Stomach smooth muscle (tissue), 2 donors: ENCODE data around the gene SNX33.
A peak's percentile ranks its signal among the peaks of the same experiment; 100 is the strongest.

Source experiments
- H3K27ac ChIP-seq: one replicate; pipeline ENCODE4 v1.7.0; 2013; ENCODE audit warnings: mild to moderate bottlenecking, low read length, inconsistent platforms
- H3K27me3 ChIP-seq, 2 donors: one replicate each; pipeline ENCODE4 v1.7.0; 2013; ENCODE audit warnings: low read length in 2 of 2; ENCODE audit not compliant: insufficient read depth in 2 of 2, control insufficient read depth in 1 of 2
- H3K36me3 ChIP-seq, 2 donors: one replicate each; pipeline ENCODE4 v1.7.0; 2013; ENCODE audit warnings: low read length in 2 of 2; ENCODE audit not compliant: control insufficient read depth in 2 of 2, insufficient read depth in 2 of 2
- H3K4me1 ChIP-seq: one replicate; pipeline ENCODE4 v1.7.0; 2013; ENCODE audit warnings: low read length; ENCODE audit not compliant: control insufficient read depth, insufficient read depth
- H3K4me3 ChIP-seq, 2 donors: one replicate each; pipeline ENCODE4 v1.7.0; 2013; ENCODE audit warnings: low read length in 2 of 2
- H3K9ac ChIP-seq, 2 donors: one replicate each; pipeline ENCODE4 v1.7.0; 2013; ENCODE audit warnings: low read length in 2 of 2, mild to moderate bottlenecking in 1 of 2
- H3K9me3 ChIP-seq, 2 donors: one replicate each; pipeline ENCODE4 v1.7.0; 2013; ENCODE audit warnings: low read length in 2 of 2; ENCODE audit not compliant: control insufficient read depth in 2 of 2
- donor health status: healthy.
- donor health status: Pancreatic carcinoma.

The SNX33 gene

DNA sequence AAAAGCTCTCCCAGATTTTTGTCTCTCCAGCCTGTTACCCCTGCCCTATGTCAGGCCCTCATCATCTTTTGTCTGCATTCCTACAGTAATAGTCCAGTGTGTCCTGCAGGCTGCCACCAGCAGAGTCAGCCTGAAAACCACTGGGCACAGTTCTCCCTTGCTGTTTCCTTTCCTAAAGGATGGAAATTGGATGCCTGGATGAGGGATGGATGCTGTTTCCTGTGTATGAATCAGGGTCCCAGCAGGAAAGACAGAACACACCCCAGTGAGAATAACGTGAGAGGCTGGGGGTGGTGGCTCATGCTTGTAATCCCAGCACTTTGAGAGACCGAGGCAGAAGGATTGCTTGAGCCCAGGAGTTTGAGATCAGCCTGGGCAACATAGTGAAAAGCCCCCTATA lies 3.3 kb upstream of the SNX33 start:
- no peaks in the 10 kb centered on the region for H3K9me3 ChIP-seq
- no peak overlapping the region for H3K4me3 ChIP-seq
- peaks cover 31% of the 10 kb centered on the region for H3K4me1 ChIP-seq
- no peak overlapping the region for H3K27ac ChIP-seq
- no peak overlapping the region for H3K9ac ChIP-seq
- no peaks in the 10 kb centered on the region for H3K36me3 ChIP-seq
- H3K27me3 ChIP-seq, result no peaks in the 10 kb centered on the region

DNA sequence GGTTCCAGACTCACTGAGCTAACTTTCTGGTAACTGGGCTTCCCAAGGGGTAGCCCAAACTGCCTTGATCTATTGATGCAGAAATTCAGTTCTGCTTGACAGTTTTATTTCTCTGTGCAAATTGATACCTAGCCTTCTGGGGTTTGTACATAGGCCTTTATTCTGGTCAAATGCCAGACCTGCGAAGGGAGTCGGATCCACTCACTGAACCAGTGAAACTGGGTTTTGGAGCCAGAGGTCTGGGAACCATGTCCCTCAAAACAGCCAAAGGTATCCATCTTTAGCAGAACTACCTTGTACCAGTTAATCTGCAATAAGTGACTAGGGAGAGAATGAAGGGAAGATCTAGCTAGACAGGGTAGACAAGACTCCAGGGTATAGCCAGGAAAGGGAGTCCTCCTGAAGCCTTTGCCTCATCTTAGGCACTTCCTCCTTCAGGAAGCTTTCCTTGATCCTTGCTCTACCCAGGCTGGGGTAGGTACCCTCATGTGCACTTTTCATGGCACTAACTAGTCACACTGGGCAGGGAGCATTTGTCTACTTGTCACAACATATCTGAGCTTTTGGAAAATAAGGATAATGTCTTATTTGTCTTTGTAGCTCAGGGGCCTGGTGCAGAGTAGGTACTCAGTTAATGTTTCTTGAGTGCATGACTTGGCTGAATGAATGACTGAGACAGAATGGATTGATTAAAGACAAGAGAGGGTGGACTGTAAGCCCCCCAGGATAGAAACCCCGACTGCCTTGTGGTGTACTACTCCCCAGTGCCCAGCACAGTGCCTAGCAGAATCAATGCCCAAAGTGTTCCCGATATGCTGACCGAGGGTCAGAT lies 1.4 kb upstream of the SNX33 start:
- H3K27me3 ChIP-seq, result no peaks in the 10 kb centered on the region
- H3K4me1 ChIP-seq, result peaks cover 41% of the 10 kb centered on the region
- peak overlapping the region; percentile 97 for H3K27ac ChIP-seq

DNA sequence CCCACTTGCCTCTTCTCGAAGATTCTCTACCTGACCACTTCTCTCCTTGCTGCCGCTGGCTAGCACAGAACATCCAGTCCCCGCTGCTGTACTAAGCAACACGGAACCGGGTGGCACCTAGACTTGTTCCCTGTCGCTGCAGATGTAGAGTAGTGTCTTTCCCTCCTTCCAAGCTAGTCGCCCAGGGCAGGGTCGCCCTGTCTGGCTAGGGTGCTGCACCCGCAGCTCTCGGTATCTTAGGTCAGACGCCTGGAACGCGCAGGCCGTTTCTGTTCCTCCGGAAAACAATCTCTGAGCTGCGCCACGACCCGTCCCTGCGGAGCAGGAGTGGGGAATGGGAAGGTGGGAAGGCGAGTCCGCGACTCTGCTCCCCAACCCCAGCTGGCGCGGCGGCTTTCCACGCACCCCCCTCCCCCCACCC lies 758 bp upstream of the SNX33 start:
- Histone ChIP-seq H3K4me3 (peak overlapping the region; percentile 61 to 95), H3K4me1 (peaks cover 47% of the 10 kb centered on the region), H3K27ac (peak overlapping the region; percentile 97), H3K36me3 (peaks cover 3 to 7% of the 10 kb centered on the region in 2 donors), H3K9me3 (no peaks in the 10 kb centered on the region), H3K27me3 (no peaks in the 10 kb centered on the region), H3K9ac (peak overlapping the region; percentile 77 to 96)

More for the DNA sequence above, 1.4 kb upstream of the SNX33 start:
- Histone ChIP-seq H3K9me3 (no peaks in the 10 kb centered on the region), H3K36me3 (peaks cover 3 to 7% of the 10 kb centered on the region in 2 donors), H3K9ac (peak overlapping the region; percentile 77 to 96), H3K4me3 (peak overlapping the region; percentile 61 to 95)

DNA sequence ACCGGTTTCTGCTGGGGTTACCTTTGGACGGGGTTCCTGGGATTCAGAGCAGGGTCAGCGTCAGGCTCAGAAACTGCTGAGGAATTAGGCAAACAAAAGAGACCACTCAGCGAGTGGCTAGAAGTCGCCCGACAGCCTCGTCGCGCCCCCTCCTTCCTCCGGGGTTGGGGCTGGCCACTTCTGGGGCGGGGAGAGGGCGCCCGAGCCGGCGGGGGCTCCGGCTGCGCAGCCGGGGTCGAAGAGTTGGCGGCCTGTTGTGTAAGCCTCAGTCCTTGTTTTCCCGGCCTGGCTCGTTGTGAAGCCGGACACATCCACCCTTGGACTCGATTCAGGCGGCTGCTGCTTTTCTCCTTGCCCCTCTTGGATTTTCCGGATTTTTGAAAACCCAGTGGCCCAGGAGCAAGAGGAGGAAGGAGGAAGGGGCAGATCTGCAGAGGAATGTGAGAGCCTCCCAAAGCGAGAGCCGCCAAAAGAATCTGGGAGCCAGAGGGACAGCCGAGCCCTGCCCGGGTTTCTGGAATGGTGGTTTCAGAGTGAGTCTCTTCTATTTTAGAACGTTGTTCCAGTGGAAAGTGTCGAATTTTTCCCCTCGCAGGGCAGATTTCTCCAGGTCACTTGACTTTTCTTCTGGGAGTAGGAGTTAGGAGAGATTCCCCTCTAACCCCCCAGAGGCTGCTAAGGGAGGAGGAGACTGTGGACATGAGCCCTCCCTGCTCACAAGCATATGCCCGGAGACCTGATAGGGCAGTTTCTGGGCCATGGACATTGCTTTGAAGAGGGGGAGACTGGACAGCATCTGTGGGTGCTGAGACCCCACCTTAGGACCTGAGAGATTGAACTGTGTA lies 666 bp downstream of the SNX33 start:
- Histone ChIP-seq H3K4me3 (peak overlapping the region; percentile 61 to 95), H3K27ac (peak overlapping the region; percentile 97), H3K9ac (peak overlapping the region; percentile 77 to 90), H3K4me1 (peaks cover 62% of the 10 kb centered on the region), H3K27me3 (no peaks in the 10 kb centered on the region), H3K9me3 (no peaks in the 10 kb centered on the region), H3K36me3 (peaks cover 3 to 7% of the 10 kb centered on the region in 2 donors)

GRCh38 chr15:75649045-75649761 lies 1.5 kb downstream of the SNX33 start:
- peaks cover 66% of the 10 kb centered on the region for H3K4me1 ChIP-seq
- H3K27me3 ChIP-seq, result no peaks in the 10 kb centered on the region
- H3K9me3 ChIP-seq, result no peaks in the 10 kb centered on the region
- H3K27ac ChIP-seq, result peak overlapping the region; percentile 97
- H3K9ac ChIP-seq, result peak overlapping the region; percentile 77 to 90
- peaks cover 3 to 7% of the 10 kb centered on the region in 2 donors for H3K36me3 ChIP-seq
- peak overlapping the region; percentile 61 to 95 for H3K4me3 ChIP-seq

DNA sequence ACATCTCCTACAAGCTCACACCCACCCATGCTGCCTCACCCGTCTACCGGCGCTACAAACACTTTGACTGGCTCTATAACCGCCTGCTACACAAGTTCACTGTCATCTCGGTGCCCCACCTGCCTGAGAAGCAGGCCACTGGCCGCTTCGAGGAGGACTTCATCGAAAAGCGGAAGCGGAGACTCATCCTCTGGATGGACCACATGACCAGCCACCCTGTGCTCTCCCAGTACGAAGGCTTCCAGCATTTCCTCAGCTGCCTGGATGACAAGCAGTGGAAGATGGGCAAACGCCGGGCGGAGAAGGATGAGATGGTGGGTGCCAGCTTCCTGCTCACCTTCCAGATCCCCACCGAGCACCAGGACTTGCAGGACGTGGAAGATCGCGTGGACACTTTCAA lies 2.1 kb downstream of the SNX33 start:
- Histone ChIP-seq H3K9ac (no peak overlapping the region), H3K27ac (no peak overlapping the region), H3K9me3 (no peaks in the 10 kb centered on the region), H3K4me1 (peaks cover 72% of the 10 kb centered on the region), H3K36me3 (peaks cover 3 to 7% of the 10 kb centered on the region in 2 donors), H3K4me3 (peak overlapping the region; percentile 61 to 95), H3K27me3 (no peaks in the 10 kb centered on the region)

GRCh38 chr15:75650908-75651809 lies 3.4 kb downstream of the SNX33 start:
- no peaks in the 10 kb centered on the region for H3K27me3 ChIP-seq

GRCh38 chr15:75651810-75652543 lies 4.3 kb downstream of the SNX33 start:
- peak overlapping the region; percentile 14 to 55 for H3K9ac ChIP-seq
- H3K9me3 ChIP-seq, result no peaks in the 10 kb centered on the region
- H3K4me1 ChIP-seq, result peaks cover 71% of the 10 kb centered on the region
- peak overlapping the region; percentile 49 for H3K27ac ChIP-seq
- H3K4me3 ChIP-seq, result peak overlapping the region; percentile 42 to 95
- H3K27me3 ChIP-seq, result no peaks in the 10 kb centered on the region
- H3K36me3 ChIP-seq, result peaks cover 6 to 16% of the 10 kb centered on the region in 2 donors

More at GRCh38 chr15:75650908-75651809, 3.4 kb downstream of the SNX33 start:
- no peaks in the 10 kb centered on the region for H3K9me3 ChIP-seq
- H3K4me1 ChIP-seq, result peaks cover 76% of the 10 kb centered on the region
- peak overlapping the region; percentile 14 to 47 for H3K9ac ChIP-seq
- H3K4me3 ChIP-seq, result peak overlapping the region; percentile 42 to 95
- H3K27ac ChIP-seq, result peak overlapping the region; percentile 49
- peaks cover 4 to 13% of the 10 kb centered on the region in 2 donors for H3K36me3 ChIP-seq

DNA sequence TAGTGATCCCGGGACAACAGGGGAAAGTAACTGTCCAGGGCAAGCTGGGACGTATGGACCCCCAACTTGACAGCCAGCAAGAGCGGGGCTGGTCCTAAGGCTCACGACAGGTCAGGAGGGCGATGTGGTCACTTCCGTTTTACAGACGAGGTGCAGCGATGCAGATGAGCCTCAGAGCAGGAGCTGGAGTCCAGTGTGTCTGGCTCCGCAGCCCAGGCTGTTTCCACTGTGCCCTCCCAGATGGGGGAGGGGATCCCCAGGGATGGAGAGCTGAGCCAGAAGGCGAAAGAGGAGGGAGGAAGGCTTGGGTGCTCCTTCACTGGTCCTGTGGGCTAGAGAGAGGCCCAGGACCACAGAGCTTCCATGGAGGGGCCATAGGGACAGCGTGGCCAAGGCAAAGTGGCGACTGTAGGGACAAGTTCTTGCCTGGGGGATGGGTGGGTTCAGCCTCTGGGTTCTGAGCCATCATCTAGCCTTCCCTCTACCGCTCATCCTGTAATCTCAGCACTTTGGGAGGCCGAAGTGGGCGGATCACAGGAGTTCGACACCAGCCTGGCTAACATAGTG lies 5.7 kb downstream of the SNX33 start:
- Histone ChIP-seq H3K4me1 (peaks cover 70% of the 10 kb centered on the region), H3K9ac (peak overlapping the region; percentile 14 to 36), H3K9me3 (no peaks in the 10 kb centered on the region), H3K27ac (peak overlapping the region; percentile 49), H3K27me3 (no peaks in the 10 kb centered on the region), H3K36me3 (peaks cover 16 to 30% of the 10 kb centered on the region in 2 donors), H3K4me3 (peak overlapping the region in 1 of 2 donors; percentile 35)
